ENCODE measurements around the gene RALGPS1. TPM values are rescaled to one million over a fixed set of nuclear protein-coding genes. Genes with fewer than 3 reads are reported as not detected.

Gene RALGPS1
- total RNA-seq, 5 donors from 2014 or later (not counting 1 experiment from before 2014, with no cell fraction given): 7.3 to 13.9 (median 9.4) TPM

GRCh38 chr9:127219520-127219919, 304.9 kb downstream of the RALGPS1 start:
- no peaks in the 10 kb centered on the region for H3K9me3 Mint-ChIP-seq
- no peak for DNase-seq
- Histone ChIP-seq H3K4me1 (ENCODE audit: control insufficient read depth in 1 of 2, extremely low read depth in 1 of 2, insufficient read depth in 2 of 2, low read length in 2 of 2) (peaks cover 8 to 19% of the 10 kb centered on the region in 2 experiments), H3K4me3 (ENCODE audit: control insufficient read depth in 1 of 2, extremely low read depth in 1 of 2, low read length in 1 of 2) (no peak overlapping the region), H3K27me3 (replicated peaks in 1 of 2; ENCODE audit: control insufficient read depth in 2 of 2, extremely low read depth in 1 of 2, insufficient read depth in 2 of 2, low read length in 1 of 2) (no peaks in the 10 kb centered on the region), H3K27ac (ENCODE audit: low read length) (no peak overlapping the region), H3K9me3 (no peaks in the 10 kb centered on the region), H3K36me3 (ENCODE audit: control insufficient read depth in 2 of 2, extremely low read depth in 1 of 2, insufficient read depth in 1 of 2, low read length in 1 of 2) (no peaks in the 10 kb centered on the region)
- ChIA-PET CTCF (no interaction called here), POLR2A (no interaction called here)
- no peak for ATAC-seq (replicated peaks in 1 of 4)
- no peak overlapping the region for H3K4me3 Mint-ChIP-seq
- H3K27me3 Mint-ChIP-seq: no peaks in the 10 kb centered on the region
- no peaks in the 10 kb centered on the region for H3K36me3 Mint-ChIP-seq
- WGBS (ENCODE audit: insufficient coverage): 91% methylated on average over 6 of the region's 6 CpGs
- no peak overlapping the region for H3K27ac Mint-ChIP-seq
- H3K4me1 Mint-ChIP-seq: peaks cover 29 to 34% (median 32%) of the 10 kb centered on the region in 3 donors

- H3K4me3 Mint-ChIP-seq: peak overlapping the region in 1 of 3 donors; percentile 41
- CTCF ChIA-PET: interaction anchor here in 1 of 2 donors (0.6 kb wide), 1 partner anchor 9 kb away, joined by 5 read pairs; no protein-coding TSS in a partner anchor
- peaks cover 0 to 4% of the 10 kb centered on the region in 2 donors for H3K27me3 Mint-ChIP-seq
- POLR2A ChIA-PET: no interaction called here
- no peaks in the 10 kb centered on the region for H3K9me3 ChIP-seq
- peak in 2 of 35 experiments; percentile 34 to 37 for DNase-seq
- H3K36me3 Mint-ChIP-seq: no peaks in the 10 kb centered on the region
- H3K27ac Mint-ChIP-seq: peak overlapping the region; percentile 17 to 54
- no peak overlapping the region for H3K27ac ChIP-seq (ENCODE audit: low read length)
- peaks cover 8 to 31% of the 10 kb centered on the region in 2 experiments for H3K4me1 ChIP-seq (ENCODE audit: control insufficient read depth in 1 of 2, extremely low read depth in 1 of 2, insufficient read depth in 2 of 2, low read length in 2 of 2)
- no peak for ATAC-seq (replicated peaks in 1 of 4)
- no peak overlapping the region for H3K4me3 ChIP-seq (ENCODE audit: control insufficient read depth in 1 of 2, extremely low read depth in 1 of 2, low read length in 1 of 2)
- peaks cover 37 to 48% (median 41%) of the 10 kb centered on the region in 3 donors for H3K4me1 Mint-ChIP-seq
- peaks cover 0 to 7% of the 10 kb centered on the region in 2 experiments for H3K27me3 ChIP-seq (replicated peaks in 1 of 2; ENCODE audit: control insufficient read depth in 2 of 2, extremely low read depth in 1 of 2, insufficient read depth in 2 of 2, low read length in 1 of 2)
- WGBS (ENCODE audit: insufficient coverage): 10% methylated on average over 2 of the region's 2 CpGs
- H3K36me3 ChIP-seq (ENCODE audit: control insufficient read depth in 2 of 2, extremely low read depth in 1 of 2, insufficient read depth in 1 of 2, low read length in 1 of 2): no peaks in the 10 kb centered on the region
- H3K9me3 Mint-ChIP-seq: no peaks in the 10 kb centered on the region
Measured at GRCh38 chr9:127221695-127222094, 307.1 kb downstream of the RALGPS1 start.

- Mint-ChIP-seq H3K27ac (no peak overlapping the region), H3K27me3 (peaks cover 0 to 4% of the 10 kb centered on the region in 2 donors), H3K4me3 (peak overlapping the region in 1 of 3 donors; percentile 90), H3K4me1 (peaks cover 38 to 49% (median 42%) of the 10 kb centered on the region in 3 donors), H3K36me3 (no peaks in the 10 kb centered on the region), H3K9me3 (no peaks in the 10 kb centered on the region)
- peaks cover 0 to 7% of the 10 kb centered on the region in 2 experiments for H3K27me3 ChIP-seq (replicated peaks in 1 of 2; ENCODE audit: control insufficient read depth in 2 of 2, extremely low read depth in 1 of 2, insufficient read depth in 2 of 2, low read length in 1 of 2)
- ATAC-seq (replicated peaks in 1 of 4) (no peak), DNase-seq (no peak)
- 93% methylated on average over 3 of the region's 15 CpGs for WGBS (ENCODE audit: insufficient coverage)
- H3K9me3 ChIP-seq: no peaks in the 10 kb centered on the region
- no peaks in the 10 kb centered on the region for H3K36me3 ChIP-seq (ENCODE audit: control insufficient read depth in 2 of 2, extremely low read depth in 1 of 2, insufficient read depth in 1 of 2, low read length in 1 of 2)
- CTCF ChIA-PET: no interaction called here
- H3K4me3 ChIP-seq (ENCODE audit: control insufficient read depth in 1 of 2, extremely low read depth in 1 of 2, low read length in 1 of 2): no peak overlapping the region
- H3K4me1 ChIP-seq (ENCODE audit: control insufficient read depth in 1 of 2, extremely low read depth in 1 of 2, insufficient read depth in 2 of 2, low read length in 2 of 2): peaks cover 8 to 32% of the 10 kb centered on the region in 2 experiments
- H3K27ac ChIP-seq (ENCODE audit: low read length): no peak overlapping the region
- POLR2A ChIA-PET: no interaction called here
Measured at GRCh38 chr9:127222388-127223095, 308.0 kb downstream of the RALGPS1 start.

- Histone ChIP-seq H3K9me3 (no peaks in the 10 kb centered on the region), H3K4me1 (ENCODE audit: control insufficient read depth in 1 of 2, extremely low read depth in 1 of 2, insufficient read depth in 2 of 2, low read length in 2 of 2) (peaks cover 8 to 32% of the 10 kb centered on the region in 2 experiments), H3K36me3 (ENCODE audit: control insufficient read depth in 2 of 2, extremely low read depth in 1 of 2, insufficient read depth in 1 of 2, low read length in 1 of 2) (no peaks in the 10 kb centered on the region), H3K4me3 (ENCODE audit: control insufficient read depth in 1 of 2, extremely low read depth in 1 of 2, low read length in 1 of 2) (no peak overlapping the region), H3K27ac (ENCODE audit: low read length) (no peak overlapping the region), H3K27me3 (replicated peaks in 1 of 2; ENCODE audit: control insufficient read depth in 2 of 2, extremely low read depth in 1 of 2, insufficient read depth in 2 of 2, low read length in 1 of 2) (peaks cover 0 to 7% of the 10 kb centered on the region in 2 experiments)
- WGBS (ENCODE audit: insufficient coverage): no CpG with 5 or more reads among the region's 4 CpGs
- Mint-ChIP-seq H3K27ac (no peak overlapping the region), H3K4me1 (peaks cover 38 to 49% (median 42%) of the 10 kb centered on the region in 3 donors), H3K4me3 (peak overlapping the region; percentile 4 to 90 (median 84)), H3K36me3 (no peaks in the 10 kb centered on the region), H3K9me3 (no peaks in the 10 kb centered on the region), H3K27me3 (peaks cover 0 to 4% of the 10 kb centered on the region in 2 donors)
- POLR2A ChIA-PET: no interaction called here
- CTCF ChIA-PET: no interaction called here
- ATAC-seq (replicated peaks in 1 of 4) (no peak), DNase-seq (no peak)
Measured at GRCh38 chr9:127223266-127223665, 308.7 kb downstream of the RALGPS1 start.

- Mint-ChIP-seq H3K27me3 (peaks cover 0 to 4% of the 10 kb centered on the region in 2 donors), H3K9me3 (no peaks in the 10 kb centered on the region), H3K27ac (peak overlapping the region in 1 of 2 donors; percentile 28), H3K36me3 (no peaks in the 10 kb centered on the region), H3K4me3 (peak overlapping the region; percentile 75 to 90 (median 84)), H3K4me1 (peaks cover 38 to 49% (median 42%) of the 10 kb centered on the region in 3 donors)
- ChIA-PET CTCF (interaction anchor here in 1 of 2 donors (0.6 to 1.8 kb wide), 6 partner anchors 9 to 310 kb away, joined by 3 to 9 read pairs (median 4); partner anchors contain the start of gene RPL12), POLR2A (no interaction called here)
- Histone ChIP-seq H3K27ac (ENCODE audit: low read length) (no peak overlapping the region), H3K4me3 (ENCODE audit: control insufficient read depth in 1 of 2, extremely low read depth in 1 of 2, low read length in 1 of 2) (no peak overlapping the region), H3K36me3 (ENCODE audit: control insufficient read depth in 2 of 2, extremely low read depth in 1 of 2, insufficient read depth in 1 of 2, low read length in 1 of 2) (no peaks in the 10 kb centered on the region), H3K27me3 (replicated peaks in 1 of 2; ENCODE audit: control insufficient read depth in 2 of 2, extremely low read depth in 1 of 2, insufficient read depth in 2 of 2, low read length in 1 of 2) (peaks cover 0 to 8% of the 10 kb centered on the region in 2 experiments), H3K4me1 (ENCODE audit: control insufficient read depth in 1 of 2, extremely low read depth in 1 of 2, insufficient read depth in 2 of 2, low read length in 2 of 2) (peaks cover 8 to 32% of the 10 kb centered on the region in 2 experiments), H3K9me3 (no peaks in the 10 kb centered on the region)
- DNase-seq (peak in 1 of 35 experiments; percentile 7), ATAC-seq (replicated peaks in 1 of 4) (no peak)
- whole genome bisulfite sequencing (ENCODE audit: insufficient coverage): 69% methylated on average over 2 of the region's 8 CpGs
Measured at GRCh38 chr9:127223810-127224177, 309.2 kb downstream of the RALGPS1 start.

- DNase-seq (peak; percentile 70 to 90 (median 81)), ATAC-seq (replicated peaks in 1 of 4) (peak; percentile 60 to 77 (median 64))
- Histone ChIP-seq H3K27ac (ENCODE audit: low read length) (peak overlapping the region; percentile 8), H3K36me3 (ENCODE audit: control insufficient read depth in 2 of 2, extremely low read depth in 1 of 2, insufficient read depth in 1 of 2, low read length in 1 of 2) (no peaks in the 10 kb centered on the region), H3K27me3 (replicated peaks in 1 of 2; ENCODE audit: control insufficient read depth in 2 of 2, extremely low read depth in 1 of 2, insufficient read depth in 2 of 2, low read length in 1 of 2) (peaks cover 0 to 13% of the 10 kb centered on the region in 2 experiments), H3K9me3 (no peaks in the 10 kb centered on the region), H3K4me1 (ENCODE audit: control insufficient read depth in 1 of 2, extremely low read depth in 1 of 2, insufficient read depth in 2 of 2, low read length in 2 of 2) (peaks cover 8 to 32% of the 10 kb centered on the region in 2 experiments), H3K4me3 (ENCODE audit: control insufficient read depth in 1 of 2, extremely low read depth in 1 of 2, low read length in 1 of 2) (peak overlapping the region; percentile 49 to 53)
- 3% methylated on average over 45 of the region's 56 CpGs for WGBS (ENCODE audit: insufficient coverage)
- Mint-ChIP-seq H3K27ac (peak overlapping the region; percentile 43 to 73), H3K27me3 (peaks cover 0 to 7% of the 10 kb centered on the region in 2 donors), H3K9me3 (no peaks in the 10 kb centered on the region), H3K4me1 (peaks cover 38 to 49% (median 42%) of the 10 kb centered on the region in 3 donors), H3K36me3 (no peaks in the 10 kb centered on the region), H3K4me3 (peak overlapping the region; percentile 75 to 90 (median 84))
- POLR2A ChIA-PET: interaction anchor here in 1 of 2 donors (0.5 to 1.3 kb wide), 5 partner anchors 169 to 1026 kb away, joined by 3 to 7 read pairs (median 3); partner anchors contain the start of gene RALGPS1
- CTCF ChIA-PET: interaction anchor here in 1 of 2 donors (0.6 to 1.8 kb wide), 9 partner anchors 9 to 310 kb away, joined by 3 to 9 read pairs (median 3); partner anchors contain the start of gene RPL12
Measured at GRCh38 chr9:127224178-127224882, 309.7 kb downstream of the RALGPS1 start.
